ENCODE measurements around the gene LNX2.

Gene LNX2

DNA sequence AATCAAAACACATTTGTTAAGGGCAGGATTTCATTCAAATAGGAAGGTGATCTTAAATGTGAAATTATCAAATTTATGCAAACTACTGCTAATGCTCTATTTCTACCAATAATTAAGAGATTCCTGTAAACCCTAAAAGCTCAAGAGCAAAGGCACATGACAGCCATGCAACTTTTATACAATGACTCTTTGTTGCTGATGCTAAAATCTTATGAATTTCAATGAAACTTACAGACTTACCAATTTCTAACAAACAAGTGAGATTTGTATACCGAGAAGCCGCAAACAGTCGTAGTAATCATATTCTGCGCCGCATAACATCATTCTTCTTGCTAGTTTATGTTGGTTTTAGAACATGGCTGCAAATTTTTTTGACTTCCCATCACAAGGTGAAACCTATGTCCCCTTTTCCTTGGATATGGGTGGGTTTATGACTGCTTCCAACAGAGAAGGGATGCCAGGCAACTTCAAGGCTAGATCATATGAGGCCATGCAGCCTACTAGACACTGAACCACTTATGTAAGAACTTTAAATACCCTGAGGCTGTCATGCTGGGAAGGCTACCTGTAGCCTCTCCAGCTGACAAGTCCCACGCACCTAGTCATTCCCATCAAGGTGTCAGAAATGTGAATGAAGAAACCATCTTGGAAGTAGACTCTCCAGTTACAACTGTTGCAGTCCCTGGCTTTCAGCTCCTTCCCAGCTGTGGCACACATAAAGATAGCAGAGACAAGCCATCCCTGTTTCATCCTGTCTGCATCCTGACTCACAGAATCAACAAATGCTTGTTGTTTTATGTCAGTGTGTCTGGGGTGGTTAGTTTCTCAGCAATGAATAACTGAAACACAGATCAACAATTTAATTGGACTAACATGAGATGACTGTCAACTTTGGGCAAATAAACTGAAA lies 42.0 kb downstream of the LNX2 start:
- H3K4me1 ChIP-seq (ENCODE audit: control insufficient read depth, insufficient read depth, low read length) = no peaks in the 10 kb centered on the region
- H3K4me3 ChIP-seq (ENCODE audit: low read depth, low read length) = no peak overlapping the region
- H3K36me3 ChIP-seq (ENCODE audit: control insufficient read depth, insufficient read depth, low read length) = no peaks in the 10 kb centered on the region
- H3K9ac ChIP-seq (ENCODE audit: low read depth, low read length) = no peak overlapping the region
- no peaks in the 10 kb centered on the region for H3K9me3 ChIP-seq (ENCODE audit: control insufficient read depth, insufficient read depth, low read length)
- no peaks in the 10 kb centered on the region for H3K27me3 ChIP-seq (ENCODE audit: control insufficient read depth, insufficient read depth, low read length)

GRCh38 chr13:27574661-27575060 lies 45.7 kb downstream of the LNX2 start:
- Histone ChIP-seq H3K27me3 (ENCODE audit: control insufficient read depth, insufficient read depth, low read length) (no peaks in the 10 kb centered on the region), H3K4me1 (ENCODE audit: control insufficient read depth, insufficient read depth, low read length) (no peaks in the 10 kb centered on the region), H3K9ac (ENCODE audit: low read depth, low read length) (no peak overlapping the region), H3K36me3 (ENCODE audit: control insufficient read depth, insufficient read depth, low read length) (no peaks in the 10 kb centered on the region), H3K9me3 (ENCODE audit: control insufficient read depth, insufficient read depth, low read length) (no peaks in the 10 kb centered on the region), H3K4me3 (ENCODE audit: low read depth, low read length) (no peak overlapping the region)

DNA sequence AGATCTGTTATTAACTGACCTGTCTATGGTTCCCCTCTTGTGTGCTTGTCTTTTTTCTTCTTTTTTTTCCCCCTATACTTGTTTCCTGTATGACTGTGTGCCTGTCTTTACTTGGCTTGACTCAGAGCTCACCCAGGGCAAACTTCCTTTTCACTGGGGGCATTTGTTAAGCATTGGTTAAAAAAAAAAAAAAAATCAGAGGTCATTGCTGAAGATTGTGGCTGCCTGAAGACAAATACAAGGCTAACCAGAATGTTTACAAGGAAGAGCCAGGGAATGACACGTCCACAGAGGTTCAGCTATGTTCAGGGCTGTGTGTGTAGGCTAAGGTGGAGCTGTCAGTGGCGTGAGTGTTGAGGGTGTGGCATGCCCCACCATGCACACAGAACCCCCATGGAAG lies 47.1 kb downstream of the LNX2 start:
- H3K9ac ChIP-seq (ENCODE audit: low read depth, low read length) = no peak overlapping the region
- H3K27me3 ChIP-seq (ENCODE audit: control insufficient read depth, insufficient read depth, low read length) = no peaks in the 10 kb centered on the region
- no peaks in the 10 kb centered on the region for H3K36me3 ChIP-seq (ENCODE audit: control insufficient read depth, insufficient read depth, low read length)
- H3K4me3 ChIP-seq (ENCODE audit: low read depth, low read length) = no peak overlapping the region
- H3K4me1 ChIP-seq (ENCODE audit: control insufficient read depth, insufficient read depth, low read length) = no peaks in the 10 kb centered on the region
- H3K9me3 ChIP-seq (ENCODE audit: control insufficient read depth, insufficient read depth, low read length) = no peaks in the 10 kb centered on the region

- Histone ChIP-seq H3K4me3 (ENCODE audit: low read depth, low read length) (no peak overlapping the region), H3K9ac (ENCODE audit: low read depth, low read length) (no peak overlapping the region), H3K27me3 (ENCODE audit: control insufficient read depth, insufficient read depth, low read length) (no peaks in the 10 kb centered on the region), H3K36me3 (ENCODE audit: control insufficient read depth, insufficient read depth, low read length) (no peaks in the 10 kb centered on the region), H3K9me3 (ENCODE audit: control insufficient read depth, insufficient read depth, low read length) (no peaks in the 10 kb centered on the region), H3K4me1 (ENCODE audit: control insufficient read depth, insufficient read depth, low read length) (no peaks in the 10 kb centered on the region)
Measured at GRCh38 chr13:27572234-27572901, 48.0 kb downstream of the LNX2 start.

DNA sequence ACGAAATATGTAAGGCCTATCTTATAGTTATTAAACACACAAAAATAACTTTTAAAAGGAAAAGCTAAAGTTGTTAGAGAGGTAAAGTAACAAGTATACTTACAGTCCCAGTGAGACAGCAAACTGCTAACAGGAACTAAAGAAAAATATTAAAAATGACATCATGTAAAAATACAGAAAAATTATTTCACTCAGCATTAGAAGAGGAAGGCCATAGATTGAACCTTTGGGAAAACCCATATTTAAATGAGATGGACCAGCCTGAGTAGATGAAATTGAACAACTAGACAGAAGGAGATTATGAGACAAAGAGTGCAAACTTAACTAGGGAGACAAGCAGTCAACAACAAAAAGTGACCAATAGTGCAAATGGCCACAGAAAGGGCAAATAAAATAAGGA lies 49.4 kb downstream of the LNX2 start:
- H3K9me3 ChIP-seq (ENCODE audit: control insufficient read depth, insufficient read depth, low read length) = no peaks in the 10 kb centered on the region
- no peak overlapping the region for H3K4me3 ChIP-seq (ENCODE audit: low read depth, low read length)
- H3K9ac ChIP-seq (ENCODE audit: low read depth, low read length) = no peak overlapping the region
- H3K27me3 ChIP-seq (ENCODE audit: control insufficient read depth, insufficient read depth, low read length) = no peaks in the 10 kb centered on the region
- H3K4me1 ChIP-seq (ENCODE audit: control insufficient read depth, insufficient read depth, low read length) = no peaks in the 10 kb centered on the region
- H3K36me3 ChIP-seq (ENCODE audit: control insufficient read depth, insufficient read depth, low read length) = peaks cover 6% of the 10 kb centered on the region

DNA sequence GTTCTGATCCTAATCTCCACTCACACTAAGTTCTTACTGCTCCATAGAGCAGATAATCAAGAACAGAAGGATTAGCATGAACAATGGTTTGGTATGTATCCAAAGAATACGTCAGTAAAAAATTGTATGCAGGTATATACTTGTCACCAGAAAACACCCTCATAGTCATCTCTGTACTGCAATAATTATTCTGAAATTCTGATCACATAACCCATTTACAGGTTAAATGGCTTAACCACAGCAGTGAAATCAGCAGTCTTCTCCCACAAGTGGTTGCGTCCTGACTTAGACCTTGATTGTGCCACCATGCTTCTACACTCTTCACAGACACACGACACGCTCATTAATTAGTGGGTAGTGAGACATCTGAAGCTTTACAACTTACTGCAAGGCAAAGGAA lies 50.9 kb downstream of the LNX2 start:
- no peaks in the 10 kb centered on the region for H3K9me3 ChIP-seq (ENCODE audit: control insufficient read depth, insufficient read depth, low read length)
- no peaks in the 10 kb centered on the region for H3K4me1 ChIP-seq (ENCODE audit: control insufficient read depth, insufficient read depth, low read length)
- H3K36me3 ChIP-seq (ENCODE audit: control insufficient read depth, insufficient read depth, low read length) = peaks cover 6% of the 10 kb centered on the region
- H3K9ac ChIP-seq (ENCODE audit: low read depth, low read length) = no peak overlapping the region
- H3K27me3 ChIP-seq (ENCODE audit: control insufficient read depth, insufficient read depth, low read length) = no peaks in the 10 kb centered on the region
- no peak overlapping the region for H3K4me3 ChIP-seq (ENCODE audit: low read depth, low read length)

DNA sequence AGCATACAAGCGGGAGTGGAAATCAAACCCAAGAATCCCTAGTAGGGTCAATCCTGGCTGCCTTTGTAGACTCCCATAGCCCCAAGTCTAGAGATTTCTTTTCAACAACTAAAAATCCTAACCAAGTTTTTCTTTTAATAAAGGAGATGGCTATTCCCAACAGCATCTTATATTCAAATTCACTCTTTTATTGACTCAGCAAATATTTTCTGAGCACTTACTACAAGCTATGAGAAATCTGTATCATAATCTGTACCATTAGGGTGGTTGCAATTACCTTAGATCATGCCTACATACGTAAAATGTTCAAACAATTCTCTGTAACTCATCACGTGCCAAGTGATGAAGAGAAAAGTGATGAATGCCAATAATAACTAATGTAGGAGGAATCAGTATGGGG lies 54.5 kb downstream of the LNX2 start:
- Histone ChIP-seq H3K36me3 (ENCODE audit: control insufficient read depth, insufficient read depth, low read length) (peaks cover 6% of the 10 kb centered on the region), H3K27me3 (ENCODE audit: control insufficient read depth, insufficient read depth, low read length) (no peaks in the 10 kb centered on the region), H3K9me3 (ENCODE audit: control insufficient read depth, insufficient read depth, low read length) (no peaks in the 10 kb centered on the region), H3K9ac (ENCODE audit: low read depth, low read length) (no peak overlapping the region), H3K4me1 (ENCODE audit: control insufficient read depth, insufficient read depth, low read length) (no peaks in the 10 kb centered on the region), H3K4me3 (ENCODE audit: low read depth, low read length) (no peak overlapping the region)

DNA sequence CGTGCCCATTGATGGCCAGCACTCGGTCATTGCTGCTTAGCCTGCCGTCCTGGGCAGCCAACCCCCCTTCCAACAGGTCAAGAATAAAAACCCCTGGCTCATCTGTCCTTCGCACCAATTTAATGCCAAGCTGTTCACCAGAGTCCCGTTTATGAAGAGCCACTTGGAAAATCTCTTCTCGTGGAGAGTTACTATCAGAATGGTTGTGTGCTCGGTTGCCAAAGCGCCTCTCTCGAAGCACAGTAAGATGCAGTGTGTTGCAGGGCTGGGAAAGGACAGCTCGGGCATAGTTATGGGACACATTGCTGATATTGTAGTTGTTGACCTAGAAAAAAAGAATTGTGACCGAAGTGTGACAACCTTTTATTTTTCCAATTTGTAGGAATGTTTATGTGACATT lies 57.9 kb downstream of the LNX2 start:
- no peaks in the 10 kb centered on the region for H3K9me3 ChIP-seq (ENCODE audit: control insufficient read depth, insufficient read depth, low read length)
- no peak overlapping the region for H3K4me3 ChIP-seq (ENCODE audit: low read depth, low read length)
- H3K27me3 ChIP-seq (ENCODE audit: control insufficient read depth, insufficient read depth, low read length) = no peaks in the 10 kb centered on the region
- H3K36me3 ChIP-seq (ENCODE audit: control insufficient read depth, insufficient read depth, low read length) = peaks cover 6% of the 10 kb centered on the region
- H3K4me1 ChIP-seq (ENCODE audit: control insufficient read depth, insufficient read depth, low read length) = no peaks in the 10 kb centered on the region
- no peak overlapping the region for H3K9ac ChIP-seq (ENCODE audit: low read depth, low read length)

GRCh38 chr13:27559719-27560118 lies 60.6 kb downstream of the LNX2 start:
- Histone ChIP-seq H3K4me1 (ENCODE audit: control insufficient read depth, insufficient read depth, low read length) (no peaks in the 10 kb centered on the region), H3K9me3 (ENCODE audit: control insufficient read depth, insufficient read depth, low read length) (no peaks in the 10 kb centered on the region), H3K4me3 (ENCODE audit: low read depth, low read length) (no peak overlapping the region), H3K9ac (ENCODE audit: low read depth, low read length) (no peak overlapping the region), H3K36me3 (ENCODE audit: control insufficient read depth, insufficient read depth, low read length) (no peaks in the 10 kb centered on the region), H3K27me3 (ENCODE audit: control insufficient read depth, insufficient read depth, low read length) (no peaks in the 10 kb centered on the region)

DNA sequence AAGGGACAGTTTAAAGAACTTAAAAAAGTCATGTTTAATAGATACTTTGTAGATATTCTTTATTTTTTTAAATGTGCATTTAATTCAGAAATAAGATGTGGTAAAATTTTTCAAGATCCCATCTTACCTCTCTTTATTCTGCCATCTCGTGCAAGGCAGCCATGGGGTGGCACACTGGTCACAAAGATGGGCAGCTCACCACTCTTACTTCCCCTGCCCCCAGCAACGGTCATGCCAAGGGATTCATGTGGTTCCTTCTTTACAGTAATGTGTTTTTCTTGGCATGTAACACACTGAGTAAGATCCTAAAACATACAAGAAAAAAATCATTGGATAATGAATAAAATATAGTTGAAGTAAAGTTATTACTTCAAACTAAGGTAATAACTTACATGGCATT lies 64.2 kb downstream of the LNX2 start:
- Histone ChIP-seq H3K9me3 (ENCODE audit: control insufficient read depth, insufficient read depth, low read length) (no peaks in the 10 kb centered on the region), H3K4me1 (ENCODE audit: control insufficient read depth, insufficient read depth, low read length) (no peaks in the 10 kb centered on the region), H3K4me3 (ENCODE audit: low read depth, low read length) (no peak overlapping the region), H3K27me3 (ENCODE audit: control insufficient read depth, insufficient read depth, low read length) (no peaks in the 10 kb centered on the region), H3K9ac (ENCODE audit: low read depth, low read length) (no peak overlapping the region), H3K36me3 (ENCODE audit: control insufficient read depth, insufficient read depth, low read length) (no peaks in the 10 kb centered on the region)

- H3K4me1 ChIP-seq (ENCODE audit: control insufficient read depth, insufficient read depth, low read length) = no peaks in the 10 kb centered on the region
- H3K9me3 ChIP-seq (ENCODE audit: control insufficient read depth, insufficient read depth, low read length) = no peaks in the 10 kb centered on the region
- H3K27me3 ChIP-seq (ENCODE audit: control insufficient read depth, insufficient read depth, low read length) = no peaks in the 10 kb centered on the region
- no peak overlapping the region for H3K9ac ChIP-seq (ENCODE audit: low read depth, low read length)
- peaks cover 6% of the 10 kb centered on the region for H3K36me3 ChIP-seq (ENCODE audit: control insufficient read depth, insufficient read depth, low read length)
- no peak overlapping the region for H3K4me3 ChIP-seq (ENCODE audit: low read depth, low read length)
Measured at GRCh38 chr13:27551562-27551961, 68.8 kb downstream of the LNX2 start.

GRCh38 chr13:27549406-27549981 lies 70.8 kb downstream of the LNX2 start:
- Histone ChIP-seq H3K4me1 (ENCODE audit: control insufficient read depth, insufficient read depth, low read length) (no peaks in the 10 kb centered on the region), H3K27me3 (ENCODE audit: control insufficient read depth, insufficient read depth, low read length) (no peaks in the 10 kb centered on the region), H3K36me3 (ENCODE audit: control insufficient read depth, insufficient read depth, low read length) (peaks cover 6% of the 10 kb centered on the region), H3K9me3 (ENCODE audit: control insufficient read depth, insufficient read depth, low read length) (no peaks in the 10 kb centered on the region), H3K4me3 (ENCODE audit: low read depth, low read length) (no peak overlapping the region), H3K9ac (ENCODE audit: low read depth, low read length) (no peak overlapping the region)

Data from iPS-15b (cell line).